ENCODE results near the gene LRRN1.
A peak's percentile ranks its signal among the peaks of the same experiment; 100 is the strongest.

Gene LRRN1

DNA sequence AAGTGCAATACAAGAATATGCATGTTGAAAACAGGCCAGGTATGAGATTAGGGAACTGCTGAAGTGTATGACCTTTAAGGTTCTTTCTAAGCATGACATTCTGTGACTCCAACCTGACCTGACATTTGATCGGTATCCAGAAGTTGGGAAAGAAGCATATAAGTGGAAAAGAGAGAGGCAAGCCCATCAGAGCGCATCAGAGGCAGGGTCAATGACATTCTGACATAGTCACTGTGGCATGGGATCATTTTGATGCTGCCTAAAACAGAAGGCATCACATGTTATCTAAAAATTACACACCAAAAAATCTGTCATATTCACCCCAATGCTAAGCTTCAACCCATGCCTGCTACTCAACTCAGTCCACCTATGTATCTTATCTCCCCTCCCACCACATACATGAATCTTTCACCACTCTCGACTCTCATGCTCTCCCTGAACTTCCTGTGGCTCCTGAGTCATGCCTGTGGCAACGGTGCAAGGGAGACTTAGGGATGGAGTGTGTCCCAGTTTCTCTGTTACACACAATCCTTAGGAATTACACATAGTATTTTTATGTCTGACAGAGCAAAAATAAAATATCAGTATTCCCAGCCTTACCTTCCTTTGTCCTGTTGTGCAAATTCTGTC is 20.5 kb upstream of the LRRN1 start:
- H3K27ac ChIP-seq (ENCODE audit: low read depth, low read length): no peak overlapping the region

DNA sequence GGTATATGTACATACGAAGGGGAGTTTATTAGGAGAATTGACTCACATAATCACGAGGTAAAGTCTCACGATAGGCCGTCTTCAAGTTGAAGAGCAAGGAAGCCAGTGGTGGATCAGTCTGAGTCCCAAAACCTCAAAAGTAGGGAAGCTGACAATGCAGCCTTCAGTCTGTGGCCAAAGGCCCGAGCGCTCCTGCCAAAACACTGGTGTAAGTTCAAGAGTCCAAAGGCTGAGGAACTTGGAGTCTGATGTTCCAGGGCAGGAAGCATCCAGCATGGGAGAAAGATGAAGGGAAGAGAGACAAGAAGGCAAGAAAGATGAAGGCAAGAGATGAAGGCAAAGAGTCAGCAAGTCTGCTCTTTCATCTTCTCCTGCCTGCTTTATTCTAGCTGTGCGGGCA is 16.8 kb upstream of the LRRN1 start:
- Histone ChIP-seq H3K36me3 (ENCODE audit: control insufficient read depth in 1 of 2, insufficient read depth in 2 of 2, low read length in 2 of 2) (no peaks in the 10 kb centered on the region), H3K9me3 (ENCODE audit: control insufficient read depth in 1 of 2, low read length in 2 of 2) (no peaks in the 10 kb centered on the region), H3K4me3 (ENCODE audit: low read depth in 1 of 2, low read length in 2 of 2) (no peak overlapping the region), H3K9ac (ENCODE audit: low read depth in 1 of 2, low read length in 2 of 2) (no peak overlapping the region), H3K27ac (ENCODE audit: low read depth, low read length) (no peak overlapping the region), H3K4me1 (ENCODE audit: control insufficient read depth in 1 of 2, insufficient read depth in 2 of 2, low read length in 2 of 2) (no peaks in the 10 kb centered on the region), H3K27me3 (ENCODE audit: control insufficient read depth in 1 of 2, insufficient read depth in 2 of 2, low read length in 2 of 2) (no peaks in the 10 kb centered on the region)

More for the DNA sequence above, 20.5 kb upstream of the LRRN1 start:
- no peak overlapping the region for H3K9ac ChIP-seq (ENCODE audit: low read depth in 1 of 2, low read length in 2 of 2)
- H3K4me1 ChIP-seq (ENCODE audit: control insufficient read depth in 1 of 2, insufficient read depth in 2 of 2, low read length in 2 of 2): no peaks in the 10 kb centered on the region
- H3K36me3 ChIP-seq (ENCODE audit: control insufficient read depth in 1 of 2, insufficient read depth in 2 of 2, low read length in 2 of 2): no peaks in the 10 kb centered on the region
- H3K4me3 ChIP-seq (ENCODE audit: low read depth in 1 of 2, low read length in 2 of 2): no peak overlapping the region
- H3K9me3 ChIP-seq (ENCODE audit: control insufficient read depth in 1 of 2, low read length in 2 of 2): peaks cover 0 to 2% of the 10 kb centered on the region in 2 donors
- no peaks in the 10 kb centered on the region for H3K27me3 ChIP-seq (ENCODE audit: control insufficient read depth in 1 of 2, insufficient read depth in 2 of 2, low read length in 2 of 2)

DNA sequence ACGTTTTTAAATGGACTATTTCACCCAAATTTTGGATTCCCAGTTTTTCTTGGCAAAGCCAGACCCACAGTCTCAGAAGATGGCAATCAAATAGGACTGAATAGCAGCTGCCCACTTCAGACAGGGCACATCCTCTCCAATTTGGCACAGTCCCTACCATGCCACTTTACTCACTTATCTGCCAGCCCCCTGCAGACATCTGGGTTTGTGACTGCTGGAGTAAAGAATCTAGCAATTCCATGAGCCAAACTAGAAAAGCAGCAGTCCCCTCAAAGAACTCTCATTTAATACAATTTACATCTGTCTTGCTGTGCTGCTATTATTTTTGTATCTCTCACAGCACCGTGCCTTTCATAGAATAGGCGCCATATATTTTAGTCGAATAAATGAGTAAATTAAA is 16.0 kb upstream of the LRRN1 start:
- Histone ChIP-seq H3K4me1 (ENCODE audit: control insufficient read depth in 1 of 2, insufficient read depth in 2 of 2, low read length in 2 of 2) (no peaks in the 10 kb centered on the region), H3K27ac (ENCODE audit: low read depth, low read length) (no peak overlapping the region), H3K9ac (ENCODE audit: low read depth in 1 of 2, low read length in 2 of 2) (no peak overlapping the region), H3K36me3 (ENCODE audit: control insufficient read depth in 1 of 2, insufficient read depth in 2 of 2, low read length in 2 of 2) (no peaks in the 10 kb centered on the region), H3K9me3 (ENCODE audit: control insufficient read depth in 1 of 2, low read length in 2 of 2) (no peaks in the 10 kb centered on the region), H3K27me3 (ENCODE audit: control insufficient read depth in 1 of 2, insufficient read depth in 2 of 2, low read length in 2 of 2) (no peaks in the 10 kb centered on the region), H3K4me3 (ENCODE audit: low read depth in 1 of 2, low read length in 2 of 2) (no peak overlapping the region)

DNA sequence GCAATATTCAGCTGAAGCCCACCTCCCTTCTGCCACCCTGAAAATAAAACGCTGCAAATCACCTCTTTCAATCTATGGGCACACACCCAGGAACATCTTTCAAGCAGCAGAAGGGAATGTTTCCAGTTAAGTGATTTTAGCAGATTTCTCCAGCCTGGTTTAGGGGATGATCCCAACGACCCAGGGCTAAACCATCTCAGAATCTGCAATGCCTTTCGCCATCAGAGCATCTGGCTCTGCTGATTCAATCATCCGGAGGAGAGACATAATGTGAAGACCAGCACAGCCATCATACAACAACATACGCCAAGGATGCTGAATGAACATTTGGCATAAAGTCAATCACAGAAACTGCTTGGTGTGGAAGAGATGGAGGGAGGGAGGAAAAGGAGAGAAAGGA is 15.5 kb upstream of the LRRN1 start:
- Histone ChIP-seq H3K36me3 (ENCODE audit: control insufficient read depth in 1 of 2, insufficient read depth in 2 of 2, low read length in 2 of 2) (no peaks in the 10 kb centered on the region), H3K9ac (ENCODE audit: low read depth in 1 of 2, low read length in 2 of 2) (no peak overlapping the region), H3K27ac (ENCODE audit: low read depth, low read length) (no peak overlapping the region), H3K9me3 (ENCODE audit: control insufficient read depth in 1 of 2, low read length in 2 of 2) (no peaks in the 10 kb centered on the region), H3K4me1 (ENCODE audit: control insufficient read depth in 1 of 2, insufficient read depth in 2 of 2, low read length in 2 of 2) (no peaks in the 10 kb centered on the region), H3K4me3 (ENCODE audit: low read depth in 1 of 2, low read length in 2 of 2) (no peak overlapping the region), H3K27me3 (ENCODE audit: control insufficient read depth in 1 of 2, insufficient read depth in 2 of 2, low read length in 2 of 2) (no peaks in the 10 kb centered on the region)

DNA sequence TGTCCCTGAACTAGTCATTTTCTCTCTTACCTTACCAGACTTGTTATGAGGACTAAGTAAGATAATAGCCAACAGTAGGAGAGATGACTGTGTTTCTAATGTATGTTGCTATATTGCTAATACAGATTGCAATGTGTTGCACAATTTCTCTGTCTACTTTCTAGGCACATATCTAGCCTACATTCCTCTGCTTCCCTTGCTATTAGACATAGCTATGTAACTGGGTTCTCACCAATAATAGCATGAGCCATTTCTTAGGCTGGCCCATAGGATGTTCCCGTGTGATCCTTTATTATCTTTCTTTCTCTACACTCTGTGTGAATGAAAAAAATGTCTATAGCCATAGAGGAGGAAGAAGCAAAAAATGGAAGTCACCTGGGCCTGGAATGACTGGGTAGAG is 6.8 kb upstream of the LRRN1 start:
- Histone ChIP-seq H3K4me3 (ENCODE audit: low read depth in 1 of 2, low read length in 2 of 2) (no peak overlapping the region), H3K27ac (ENCODE audit: low read depth, low read length) (no peak overlapping the region), H3K9me3 (ENCODE audit: control insufficient read depth in 1 of 2, low read length in 2 of 2) (no peaks in the 10 kb centered on the region), H3K4me1 (ENCODE audit: control insufficient read depth in 1 of 2, insufficient read depth in 2 of 2, low read length in 2 of 2) (no peaks in the 10 kb centered on the region), H3K27me3 (ENCODE audit: control insufficient read depth in 1 of 2, insufficient read depth in 2 of 2, low read length in 2 of 2) (peaks cover 0 to 7% of the 10 kb centered on the region in 2 donors), H3K36me3 (ENCODE audit: control insufficient read depth in 1 of 2, insufficient read depth in 2 of 2, low read length in 2 of 2) (no peaks in the 10 kb centered on the region), H3K9ac (ENCODE audit: low read depth in 1 of 2, low read length in 2 of 2) (no peak overlapping the region)

DNA sequence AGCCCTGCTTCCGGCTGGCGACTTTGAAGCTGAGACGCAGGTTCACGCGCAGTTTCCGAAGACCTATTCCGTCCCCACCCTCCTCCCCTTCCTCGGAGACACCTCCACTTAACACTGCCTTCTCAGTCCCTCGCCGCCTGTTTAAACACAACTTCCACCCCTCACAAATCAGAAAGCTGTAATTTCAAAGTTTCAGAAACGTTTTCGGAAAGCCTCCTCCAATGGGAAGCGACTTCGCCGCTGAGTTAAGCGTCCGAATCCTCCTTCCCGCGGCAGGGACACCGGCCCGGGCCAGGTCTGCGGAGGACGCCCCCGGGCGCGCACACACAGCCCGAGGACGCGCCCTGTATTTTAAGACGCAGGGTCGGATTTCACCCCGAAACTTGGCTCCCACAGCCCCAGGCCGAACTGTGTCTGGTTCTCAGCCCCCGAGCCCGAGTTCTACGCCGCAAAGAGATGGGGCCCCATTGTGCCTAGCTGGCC is 559 bp upstream of the LRRN1 start:
- H3K9me3 ChIP-seq (ENCODE audit: control insufficient read depth in 1 of 2, low read length in 2 of 2): no peaks in the 10 kb centered on the region
- H3K4me1 ChIP-seq (ENCODE audit: control insufficient read depth in 1 of 2, insufficient read depth in 2 of 2, low read length in 2 of 2): peaks cover 4 to 13% of the 10 kb centered on the region in 2 donors
- H3K27ac ChIP-seq (ENCODE audit: low read depth, low read length): no peak overlapping the region
- H3K36me3 ChIP-seq (ENCODE audit: control insufficient read depth in 1 of 2, insufficient read depth in 2 of 2, low read length in 2 of 2): no peaks in the 10 kb centered on the region
- peak overlapping the region in 1 of 2 donors; percentile 43 for H3K9ac ChIP-seq (ENCODE audit: low read depth in 1 of 2, low read length in 2 of 2)
- peaks cover 3 to 21% of the 10 kb centered on the region in 2 donors for H3K27me3 ChIP-seq (ENCODE audit: control insufficient read depth in 1 of 2, insufficient read depth in 2 of 2, low read length in 2 of 2)
- peak overlapping the region; percentile 52 to 68 for H3K4me3 ChIP-seq (ENCODE audit: low read depth in 1 of 2, low read length in 2 of 2)

DNA sequence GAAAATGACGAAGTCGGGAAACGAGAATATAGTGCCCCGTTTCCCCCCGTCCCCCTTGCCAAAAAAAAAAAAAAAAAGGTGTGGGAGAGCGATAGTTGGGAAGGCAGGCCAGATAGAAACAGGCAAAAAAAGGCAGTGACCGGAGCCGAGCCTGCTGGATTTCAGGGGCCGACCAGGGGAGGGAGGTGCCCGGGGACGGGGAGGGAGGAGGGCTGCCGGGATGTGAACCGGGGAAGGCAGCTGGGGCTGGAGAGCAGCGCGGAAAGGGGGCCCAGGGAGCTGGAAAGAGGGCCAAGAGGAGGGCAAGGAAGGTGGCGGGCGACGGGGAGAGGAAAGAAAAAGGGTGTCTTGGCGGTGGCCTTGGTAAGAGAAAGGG is 837 bp downstream of the LRRN1 start:
- no peaks in the 10 kb centered on the region for H3K36me3 ChIP-seq (ENCODE audit: control insufficient read depth in 1 of 2, insufficient read depth in 2 of 2, low read length in 2 of 2)
- H3K27me3 ChIP-seq (ENCODE audit: control insufficient read depth in 1 of 2, insufficient read depth in 2 of 2, low read length in 2 of 2): peaks cover 3 to 21% of the 10 kb centered on the region in 2 donors
- peak overlapping the region in 1 of 2 donors; percentile 49 for H3K9ac ChIP-seq (ENCODE audit: low read depth in 1 of 2, low read length in 2 of 2)
- H3K4me3 ChIP-seq (ENCODE audit: low read depth in 1 of 2, low read length in 2 of 2): peak overlapping the region; percentile 61 to 65
- H3K4me1 ChIP-seq (ENCODE audit: control insufficient read depth in 1 of 2, insufficient read depth in 2 of 2, low read length in 2 of 2): peaks cover 4 to 13% of the 10 kb centered on the region in 2 donors
- H3K27ac ChIP-seq (ENCODE audit: low read depth, low read length): no peak overlapping the region
- no peaks in the 10 kb centered on the region for H3K9me3 ChIP-seq (ENCODE audit: control insufficient read depth in 1 of 2, low read length in 2 of 2)

DNA sequence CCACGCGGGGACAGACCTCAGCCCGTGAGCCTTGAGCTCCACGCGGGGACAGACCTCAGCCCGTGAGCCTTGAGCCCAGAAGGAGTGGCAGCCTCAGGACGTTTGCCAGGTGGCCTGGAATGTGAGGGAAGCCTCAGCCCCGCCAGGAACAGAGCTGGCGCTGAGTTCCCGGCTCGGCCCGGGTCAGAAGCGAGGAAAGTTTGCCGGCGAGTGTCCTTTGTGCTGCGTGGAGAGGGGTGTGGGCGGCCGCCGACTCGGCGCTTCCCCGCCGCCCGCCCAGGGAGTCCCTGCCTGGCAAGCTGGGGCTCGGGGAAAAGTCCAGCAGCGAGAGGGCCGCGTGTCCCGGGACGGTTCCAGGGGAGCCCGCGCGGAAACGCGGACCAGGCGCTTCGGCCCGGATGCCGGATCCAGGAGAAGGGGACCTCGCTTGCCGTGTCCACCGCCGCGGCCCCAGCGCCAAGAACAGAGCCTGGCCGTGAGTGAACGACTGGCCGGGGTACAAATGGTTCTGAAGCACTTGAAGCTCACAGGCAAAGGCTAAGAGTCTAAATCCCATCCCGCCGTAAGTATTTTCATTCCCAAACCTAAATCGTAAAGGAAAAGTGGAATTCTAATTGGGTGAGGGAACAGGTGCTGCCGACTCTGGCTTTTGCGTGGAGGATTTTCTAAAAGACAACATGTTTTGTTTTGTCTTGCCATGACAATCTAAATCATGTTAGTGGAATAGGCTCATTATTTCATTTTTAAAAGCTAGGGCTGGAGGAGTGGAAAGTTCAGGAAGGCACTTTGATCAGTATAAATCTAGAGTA is 1.7 kb downstream of the LRRN1 start:
- Histone ChIP-seq H3K9ac (ENCODE audit: low read depth in 1 of 2, low read length in 2 of 2) (peak overlapping the region; percentile 13 to 49), H3K27me3 (ENCODE audit: control insufficient read depth in 1 of 2, insufficient read depth in 2 of 2, low read length in 2 of 2) (peaks cover 3 to 21% of the 10 kb centered on the region in 2 donors), H3K36me3 (ENCODE audit: control insufficient read depth in 1 of 2, insufficient read depth in 2 of 2, low read length in 2 of 2) (no peaks in the 10 kb centered on the region), H3K4me1 (ENCODE audit: control insufficient read depth in 1 of 2, insufficient read depth in 2 of 2, low read length in 2 of 2) (peaks cover 4 to 13% of the 10 kb centered on the region in 2 donors), H3K27ac (ENCODE audit: low read depth, low read length) (no peak overlapping the region), H3K4me3 (ENCODE audit: low read depth in 1 of 2, low read length in 2 of 2) (peak overlapping the region; percentile 61 to 65), H3K9me3 (ENCODE audit: control insufficient read depth in 1 of 2, low read length in 2 of 2) (no peaks in the 10 kb centered on the region)

DNA sequence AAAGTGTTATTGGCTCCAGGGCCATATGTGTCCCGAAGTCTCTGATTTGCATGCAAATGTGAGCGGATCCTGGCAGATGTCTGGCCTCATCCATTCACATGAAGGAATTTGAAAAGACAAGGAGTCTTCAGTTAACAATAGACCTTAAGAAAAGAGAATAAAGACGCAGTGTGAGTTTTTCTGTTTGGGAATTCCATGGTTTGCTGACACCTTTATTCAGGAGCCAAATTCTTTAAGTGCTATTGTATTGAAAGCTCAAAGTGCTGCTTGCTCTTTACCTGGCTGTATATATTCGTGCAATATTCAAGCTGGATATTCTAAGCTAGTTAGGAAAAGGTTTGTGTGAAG is 2.2 kb downstream of the LRRN1 start:
- peaks cover 3 to 21% of the 10 kb centered on the region in 2 donors for H3K27me3 ChIP-seq (ENCODE audit: control insufficient read depth in 1 of 2, insufficient read depth in 2 of 2, low read length in 2 of 2)
- no peaks in the 10 kb centered on the region for H3K9me3 ChIP-seq (ENCODE audit: control insufficient read depth in 1 of 2, low read length in 2 of 2)
- no peak overlapping the region for H3K9ac ChIP-seq (ENCODE audit: low read depth in 1 of 2, low read length in 2 of 2)
- peaks cover 4 to 13% of the 10 kb centered on the region in 2 donors for H3K4me1 ChIP-seq (ENCODE audit: control insufficient read depth in 1 of 2, insufficient read depth in 2 of 2, low read length in 2 of 2)
- H3K27ac ChIP-seq (ENCODE audit: low read depth, low read length): no peak overlapping the region
- H3K36me3 ChIP-seq (ENCODE audit: control insufficient read depth in 1 of 2, insufficient read depth in 2 of 2, low read length in 2 of 2): no peaks in the 10 kb centered on the region
- H3K4me3 ChIP-seq (ENCODE audit: low read depth in 1 of 2, low read length in 2 of 2): peak overlapping the region in 1 of 2 donors; percentile 65

DNA sequence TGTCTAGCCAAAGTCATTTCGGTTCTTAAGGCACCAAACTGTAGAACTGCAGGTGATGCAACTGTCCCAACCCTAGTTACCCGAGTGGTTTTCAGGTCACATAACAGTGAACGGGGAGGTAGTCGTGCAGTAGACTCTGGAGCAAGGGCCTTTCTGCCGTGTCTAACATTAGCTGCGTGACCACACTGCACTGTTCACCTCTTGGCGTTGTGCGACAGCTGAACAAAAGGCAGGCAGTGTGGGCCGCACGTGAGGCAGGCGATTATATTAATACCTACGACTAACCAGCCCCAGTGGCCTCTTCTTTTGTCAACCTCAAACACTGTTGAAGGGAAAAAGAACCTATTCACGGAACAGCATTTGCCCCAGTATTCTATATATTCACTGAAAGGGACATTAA is 2.8 kb downstream of the LRRN1 start:
- H3K9ac ChIP-seq (ENCODE audit: low read depth in 1 of 2, low read length in 2 of 2): no peak overlapping the region
- H3K27me3 ChIP-seq (ENCODE audit: control insufficient read depth in 1 of 2, insufficient read depth in 2 of 2, low read length in 2 of 2): peaks cover 3 to 18% of the 10 kb centered on the region in 2 donors
- H3K27ac ChIP-seq (ENCODE audit: low read depth, low read length): no peak overlapping the region
- H3K9me3 ChIP-seq (ENCODE audit: control insufficient read depth in 1 of 2, low read length in 2 of 2): no peaks in the 10 kb centered on the region
- no peak overlapping the region for H3K4me3 ChIP-seq (ENCODE audit: low read depth in 1 of 2, low read length in 2 of 2)
- no peaks in the 10 kb centered on the region for H3K36me3 ChIP-seq (ENCODE audit: control insufficient read depth in 1 of 2, insufficient read depth in 2 of 2, low read length in 2 of 2)
- peaks cover 4 to 13% of the 10 kb centered on the region in 2 donors for H3K4me1 ChIP-seq (ENCODE audit: control insufficient read depth in 1 of 2, insufficient read depth in 2 of 2, low read length in 2 of 2)

All from duodenal mucosa (tissue), 2 donors.